ENCODE measurements around the gene ZNF513. TPM values are rescaled to one million over a fixed set of nuclear protein-coding genes. Genes with fewer than 3 reads are reported as not detected.
A peak's percentile ranks its signal among the peaks of the same experiment; 100 is the strongest.

Gene ZNF513
- total RNA-seq, 1 experiment from 2014 or later: 19.2 TPM

- H3K36me3 Mint-ChIP-seq (ENCODE audit: insufficient read depth, unreplicated experiment): peaks cover 51% of the 10 kb centered on the region
- peak overlapping the region; percentile 68 for H3K4me3 ChIP-seq (ENCODE audit: low read depth, low read length)
- ChIA-PET POLR2A (interaction anchor here (0.7 to 3.1 kb wide), 5 partner anchors 20 to 275 kb away, joined by 3 to 63 read pairs (median 5); partner anchors contain the start of genes NRBP1 and ZNF513), CTCF (interaction anchor here (0.7 to 3.4 kb wide), 7 partner anchors 20 to 275 kb away, joined by 3 to 36 read pairs (median 4); partner anchors contain the start of genes NRBP1, SLC4A1AP and SUPT7L)
- H3K36me3 ChIP-seq (ENCODE audit: control insufficient read depth, insufficient read depth, low read length): no peaks in the 10 kb centered on the region
- H3K27ac Mint-ChIP-seq (ENCODE audit: unreplicated experiment): peak overlapping the region; percentile 91
- H3K9me3 Mint-ChIP-seq (ENCODE audit: unreplicated experiment): no peaks in the 10 kb centered on the region
- no peaks in the 10 kb centered on the region for H3K27me3 ChIP-seq (replicated peaks; ENCODE audit: control insufficient read depth, insufficient read depth, low read length)
- H3K9me3 ChIP-seq: no peaks in the 10 kb centered on the region
- TSS peak; percentile 65 for BruUV-seq (replicated peaks)
- intact Hi-C loops (cut with micrococcal nuclease; ENCODE audit: unreplicated experiment): loop anchor here (1.0 to 10.0 kb wide), 4 partner anchors 20 to 216 kb away; partner anchors contain the start of genes CCDC121, FNDC4, GCKR and GPN1
- peaks cover 28% of the 10 kb centered on the region for H3K4me1 ChIP-seq
- peaks cover 33% of the 10 kb centered on the region for H3K4me1 Mint-ChIP-seq (ENCODE audit: low read depth, unreplicated experiment)
- no peaks in the 10 kb centered on the region for H3K27me3 Mint-ChIP-seq (ENCODE audit: insufficient read depth, unreplicated experiment)
- no peak for TF ChIP-seq CTCF (IDR thresholded peaks at IDR 0.05; ENCODE audit: insufficient read depth in 1 of 2, low read depth in 1 of 2, low read length in 1 of 2, severe bottlenecking in 1 of 2, unreplicated experiment in 1 of 2)
- DNase-seq: no peak
- H3K4me3 Mint-ChIP-seq (ENCODE audit: unreplicated experiment): peak overlapping the region; percentile 84
Observed at GRCh38 chr2:27408601-27409320, 28.2 kb upstream of the ZNF513 start.

- Mint-ChIP-seq H3K4me1 (ENCODE audit: low read depth, unreplicated experiment) (peaks cover 30% of the 10 kb centered on the region), H3K27me3 (ENCODE audit: insufficient read depth, unreplicated experiment) (no peaks in the 10 kb centered on the region), H3K27ac (ENCODE audit: unreplicated experiment) (peak overlapping the region; percentile 68), H3K4me3 (ENCODE audit: unreplicated experiment) (peak overlapping the region; percentile 84), H3K36me3 (ENCODE audit: insufficient read depth, unreplicated experiment) (peaks cover 55% of the 10 kb centered on the region), H3K9me3 (ENCODE audit: unreplicated experiment) (no peaks in the 10 kb centered on the region)
- TF ChIP-seq CTCF (IDR thresholded peaks at IDR 0.05; ENCODE audit: insufficient read depth in 1 of 2, low read depth in 1 of 2, low read length in 1 of 2, severe bottlenecking in 1 of 2, unreplicated experiment in 1 of 2): peak; percentile 57 to 81
- DNase-seq: peak; percentile 66 to 72
- Histone ChIP-seq H3K9me3 (no peaks in the 10 kb centered on the region), H3K36me3 (ENCODE audit: control insufficient read depth, insufficient read depth, low read length) (no peaks in the 10 kb centered on the region), H3K27me3 (replicated peaks; ENCODE audit: control insufficient read depth, insufficient read depth, low read length) (no peaks in the 10 kb centered on the region), H3K4me3 (ENCODE audit: low read depth, low read length) (peak overlapping the region; percentile 68), H3K4me1 (peaks cover 26% of the 10 kb centered on the region)
- BruUV-seq (replicated peaks): no TSS peak
- intact Hi-C loops (cut with micrococcal nuclease; ENCODE audit: unreplicated experiment): loop anchor here (10.0 kb wide), 2 partner anchors 87 to 217 kb away; partner anchors contain the start of genes CCDC121, FNDC4, GCKR and GPN1
- POLR2A ChIA-PET: interaction anchor here (0.6 to 3.1 kb wide), 2 partner anchors 21 to 29 kb away, joined by 5 to 63 read pairs; partner anchors contain the start of gene NRBP1
- CTCF ChIA-PET: interaction anchor here (0.7 to 3.4 kb wide), 3 partner anchors 21 to 274 kb away, joined by 3 to 36 read pairs (median 5); partner anchors contain the start of gene NRBP1
Observed at GRCh38 chr2:27407798-27408491, 27.4 kb upstream of the ZNF513 start.

Measured in Caco-2 (cell line).